Left ventricle myocardium superior (tissue), 1 donor: Measurements from ENCODE around the gene MBLAC1. TPM values are rescaled to one million over a fixed set of nuclear protein-coding genes. Genes with fewer than 3 reads are reported as not detected.
"Not testable (repeated sequence)": the region's sequence is repeated elsewhere in the genome, so short reads cannot be mapped to it uniquely, and the experiment has no call there.

Source experiments
- ATAC-seq: fragments of 200-7000 bp; cut with Tn5 transposase; one replicate; pipeline ENCODE4 v1.9.1; 2020; ENCODE audit warnings: mild to moderate bottlenecking, moderate library complexity
- DNase-seq: peaks from one replicate; pipeline ENCODE4 v3.0.0-alpha.2; 2020
- intact Hi-C: fragments of 100-400 bp; cut with micrococcal nuclease; formaldehyde crosslinking; loops from one replicate; pipeline ENCODE4 v1.11.0; 2022
- total RNA-seq: library from RNA; stranded (reverse); fragmentation: NEBNext Ultra II Directional; extraction: Animal tissue kit (Norgen Biotek cat#: 25700); gene quantifications from one replicate; pipeline ENCODE4 v1.2.1, GENCODE V29; 2021
- donor health status: DM: no; HTN: yes; CAD: no; lungs with severe emphysema.

The MBLAC1 gene
- total RNA-seq, 1 donor from 2014 or later: 2.8 TPM

DNA sequence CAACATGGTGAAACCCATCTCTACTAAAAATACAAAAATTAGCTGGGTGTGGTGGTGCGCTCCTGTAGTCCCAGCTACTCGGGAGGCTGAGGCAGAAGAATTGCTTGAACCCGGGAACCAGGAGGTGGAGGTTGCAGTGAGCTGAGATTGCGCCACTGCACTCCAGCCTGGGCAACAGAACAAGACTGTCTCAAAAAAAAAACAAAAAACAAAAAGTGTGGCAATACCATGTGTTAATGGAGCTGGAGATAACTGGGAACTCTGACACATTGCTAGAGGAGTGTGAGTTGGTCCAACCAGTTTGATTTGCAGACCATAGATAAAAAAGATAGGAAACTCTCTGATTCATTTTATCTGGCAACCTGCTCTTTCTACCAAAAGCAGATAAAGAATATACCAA lies 19.6 kb downstream of the MBLAC1 start:
- DNase-seq: peak; percentile 3
- intact Hi-C loops, ATAC-seq: not testable (repeated sequence)

GRCh38 chr7:100147278-100147677 lies 20.5 kb downstream of the MBLAC1 start:
- DNase-seq: no peak
- intact Hi-C loops: no loop called here
- ATAC-seq: no peak

DNA sequence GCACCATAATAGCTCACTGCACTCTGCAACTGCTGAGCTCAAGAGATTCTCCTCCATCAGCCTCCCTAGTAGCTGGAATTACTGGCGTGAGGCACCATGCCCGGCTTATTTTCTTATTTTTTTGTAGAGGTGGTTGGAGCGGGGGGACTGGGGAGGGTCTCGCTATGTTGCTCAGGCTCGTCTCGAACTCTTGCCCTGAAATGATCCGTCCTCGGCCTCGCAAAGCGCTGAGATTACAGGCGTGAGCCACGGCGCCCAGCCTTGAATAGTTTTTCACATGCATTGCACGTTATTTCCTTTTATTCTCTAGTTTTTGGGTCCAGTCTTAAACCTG lies 21.4 kb downstream of the MBLAC1 start:
- no peak for ATAC-seq
- intact Hi-C loops: no loop called here
- no peak for DNase-seq

GRCh38 chr7:100148559-100149328 lies 22.0 kb downstream of the MBLAC1 start, which contains the start of gene LAMTOR4:
Gene LAMTOR4, plus strand, starts transcription at chr7:100148918. Its CDS starts 55 bp downstream, at chr7:100148973.
- DNase-seq (peak; percentile 98), ATAC-seq (peak; percentile 99)
- intact Hi-C loops: no loop called here

- ATAC-seq (no peak), DNase-seq (peak; percentile 2)
- intact Hi-C loops: no loop called here
These were observed 25.6 kb downstream of the MBLAC1 start for GRCh38 chr7:100152404-100152803.

DNA sequence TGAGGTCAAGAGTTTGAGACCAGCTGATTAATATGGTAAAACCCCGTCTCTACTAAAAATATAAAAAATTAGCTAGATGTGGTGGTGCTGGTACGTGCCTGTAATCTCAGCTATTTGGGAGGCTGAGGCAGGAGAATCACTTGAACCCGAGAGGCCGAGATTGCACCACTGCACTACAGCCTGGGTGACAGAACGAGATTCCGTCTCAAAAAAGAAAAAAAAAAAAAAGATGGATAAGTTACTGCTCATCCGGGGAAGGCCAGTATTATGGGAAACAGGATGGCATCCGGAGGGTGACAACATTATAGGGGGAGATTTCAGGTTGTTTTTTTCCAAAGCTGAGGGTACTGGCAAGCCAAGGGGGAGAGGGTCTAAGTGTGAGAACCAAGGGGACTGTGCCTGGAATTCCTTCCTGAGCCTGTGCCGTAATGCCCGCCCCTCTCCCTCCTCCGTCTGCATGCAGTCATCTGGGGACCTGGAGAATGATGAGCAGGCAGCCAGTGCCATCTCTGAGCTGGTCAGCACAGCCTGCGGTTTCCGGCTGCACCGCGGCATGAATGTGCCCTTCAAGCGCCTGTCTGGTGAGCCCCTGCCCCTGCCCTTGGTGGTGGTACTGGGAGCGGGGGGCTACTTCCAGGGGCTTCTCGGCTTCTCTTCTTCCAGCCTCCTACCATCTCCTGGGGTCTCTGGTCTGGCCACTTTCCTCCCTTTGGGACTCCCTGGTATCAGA lies 26.3 kb downstream of the MBLAC1 start:
- DNase-seq (peak; percentile 14), ATAC-seq (no peak)
- intact Hi-C loops: no loop called here

- DNase-seq (peak; percentile 18), ATAC-seq (no peak)
- intact Hi-C loops: no loop called here
These were observed 27.2 kb downstream of the MBLAC1 start for GRCh38 chr7:100153708-100154535.

DNA sequence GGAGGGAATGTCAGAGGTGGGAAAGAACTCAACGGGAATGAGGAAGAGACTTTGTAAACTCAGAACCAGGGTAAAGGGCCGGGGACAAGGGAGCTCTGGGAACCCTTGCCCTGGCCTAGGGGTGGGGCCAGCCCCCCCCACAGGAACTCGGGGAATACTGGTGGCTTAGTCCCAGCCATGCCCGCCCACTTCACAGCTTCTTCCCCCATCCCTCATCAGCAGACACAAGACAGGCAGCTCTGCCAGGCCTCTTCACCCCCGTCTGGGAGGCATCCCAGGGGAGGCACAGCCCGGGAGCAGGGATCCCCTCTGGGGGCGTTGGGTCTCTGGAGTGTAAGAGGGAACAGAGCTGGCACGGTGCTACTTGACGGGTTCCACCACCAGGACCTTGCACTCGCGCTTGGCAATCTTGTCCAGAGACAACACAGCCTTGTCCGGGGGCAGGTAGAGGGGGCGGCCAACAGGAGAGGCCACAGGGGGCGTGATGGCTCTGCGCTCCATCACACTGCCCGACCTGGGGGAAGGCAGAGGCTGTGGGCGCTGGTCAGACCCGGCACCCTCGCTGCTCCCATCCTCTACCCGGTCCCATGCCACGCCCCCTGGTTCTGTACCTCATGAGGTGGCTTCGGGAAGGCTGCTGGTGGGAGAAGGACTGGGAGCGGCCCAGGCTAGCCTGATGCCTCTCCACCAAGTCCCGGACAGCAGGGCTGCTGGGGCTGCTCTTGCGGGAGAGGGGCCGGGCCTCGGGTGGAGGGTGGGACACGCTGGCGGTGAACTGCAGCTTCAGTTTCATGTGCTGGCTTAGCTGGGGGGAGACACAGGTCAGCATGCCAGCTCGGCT lies 28.1 kb downstream of the MBLAC1 start:
- intact Hi-C loops: no loop called here
- ATAC-seq (no peak), DNase-seq (peak; percentile 30)

GRCh38 chr7:100155553-100156317 lies 29.0 kb downstream of the MBLAC1 start:
- DNase-seq (peak; percentile 20), ATAC-seq (no peak)
- intact Hi-C loops: no loop called here

- no peak for ATAC-seq
- intact Hi-C loops: no loop called here
- DNase-seq: peak; percentile 29
These were observed 29.7 kb downstream of the MBLAC1 start for GRCh38 chr7:100156331-100157068.

GRCh38 chr7:100157069-100157333 lies 30.2 kb downstream of the MBLAC1 start:
- no peak for DNase-seq
- intact Hi-C loops: no loop called here
- no peak for ATAC-seq

GRCh38 chr7:100157334-100158228 lies 30.8 kb downstream of the MBLAC1 start:
- ATAC-seq: peak; percentile 11
- intact Hi-C loops: no loop called here
- peak; percentile 41 for DNase-seq

DNA sequence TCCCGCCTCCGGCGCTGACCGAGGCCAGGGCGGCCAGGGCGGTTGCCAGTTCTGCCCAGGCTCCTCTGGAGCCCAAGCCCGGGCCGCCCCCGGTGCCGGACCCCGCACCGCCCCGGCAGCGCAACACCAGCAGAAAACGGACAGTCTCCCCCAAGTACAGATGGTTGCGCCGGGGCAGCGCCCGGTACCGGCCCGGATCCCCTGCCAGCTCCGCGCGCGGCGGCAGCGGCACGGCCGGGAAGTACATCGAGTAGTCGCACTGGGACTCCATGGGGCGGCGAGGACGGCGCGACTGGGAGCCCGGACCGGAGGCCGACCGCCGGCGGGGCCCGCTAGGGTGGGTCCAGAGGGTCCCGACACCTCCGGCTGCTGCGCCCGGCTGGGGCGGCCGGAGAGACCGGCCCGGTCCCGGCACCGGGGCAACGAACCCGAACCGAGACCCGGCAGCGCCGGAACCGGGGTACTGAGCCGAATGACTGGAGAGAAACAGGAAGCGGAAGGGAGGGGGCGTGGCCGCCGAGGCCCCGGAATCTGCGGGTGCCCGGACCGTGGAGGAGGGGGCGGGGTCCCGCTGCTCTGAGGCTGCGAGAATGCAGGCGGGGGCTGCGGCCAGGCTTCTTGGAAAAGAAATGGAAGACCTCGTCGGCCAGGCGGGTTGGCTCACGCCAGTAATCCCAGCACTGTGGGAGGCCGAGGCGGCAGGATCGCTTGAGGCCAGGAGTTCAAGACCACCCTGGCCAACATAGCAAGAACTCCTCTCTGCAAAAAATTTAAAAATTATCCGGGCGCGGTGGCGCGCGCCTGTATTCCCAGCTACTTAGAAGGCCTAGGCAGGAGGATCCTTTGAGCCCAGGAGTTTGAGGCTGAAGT lies 31.7 kb downstream of the MBLAC1 start, which contains the start of gene TRAPPC14:
TRAPPC14 (minus strand) TSS at position 495 of the 870 bp plus-strand sequence; CDS start at position 271, 224 bp downstream.
- intact Hi-C loops: no loop called here

GRCh38 chr7:100159099-100159623 lies 32.4 kb downstream of the MBLAC1 start:
- intact Hi-C loops: no loop called here
- DNase-seq: peak; percentile 4
- ATAC-seq: no peak

More for the DNA sequence above, 31.7 kb downstream of the MBLAC1 start, which contains the start of gene TRAPPC14:
- DNase-seq (peak; percentile 97), ATAC-seq (peak; percentile 93)

DNA sequence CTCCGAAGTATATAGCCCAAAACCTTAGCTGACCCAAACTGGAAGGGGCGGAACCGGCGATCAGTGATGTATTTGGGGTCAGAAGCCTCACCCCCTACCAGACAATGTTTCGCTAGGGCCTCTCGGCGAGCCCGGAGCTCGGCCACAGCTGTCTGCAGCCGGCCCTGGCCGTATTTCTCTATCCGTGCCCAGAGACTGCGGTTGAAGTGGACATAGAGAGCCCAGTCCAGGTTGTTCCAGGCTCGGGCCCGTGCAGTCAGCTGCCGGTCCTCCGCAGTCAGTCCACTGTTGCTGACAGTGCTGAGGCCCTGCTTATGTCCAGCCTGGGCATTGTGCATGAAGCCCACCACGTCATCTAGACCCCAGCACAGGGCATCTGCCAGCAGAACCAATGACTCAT lies 33.3 kb downstream of the MBLAC1 start:
- intact Hi-C loops: no loop called here
- DNase-seq (peak; percentile 26), ATAC-seq (no peak)
